DMS79 treated with DMSO at 0.1 percent for 48 hours (cell line): ENCODE measurements around the gene BCAS3.

Experiments used
- DNase-seq: peaks from one replicate; lab custom pipeline; 2025; lab: John Stamatoyannopoulos, UW

The BCAS3 gene

DNA sequence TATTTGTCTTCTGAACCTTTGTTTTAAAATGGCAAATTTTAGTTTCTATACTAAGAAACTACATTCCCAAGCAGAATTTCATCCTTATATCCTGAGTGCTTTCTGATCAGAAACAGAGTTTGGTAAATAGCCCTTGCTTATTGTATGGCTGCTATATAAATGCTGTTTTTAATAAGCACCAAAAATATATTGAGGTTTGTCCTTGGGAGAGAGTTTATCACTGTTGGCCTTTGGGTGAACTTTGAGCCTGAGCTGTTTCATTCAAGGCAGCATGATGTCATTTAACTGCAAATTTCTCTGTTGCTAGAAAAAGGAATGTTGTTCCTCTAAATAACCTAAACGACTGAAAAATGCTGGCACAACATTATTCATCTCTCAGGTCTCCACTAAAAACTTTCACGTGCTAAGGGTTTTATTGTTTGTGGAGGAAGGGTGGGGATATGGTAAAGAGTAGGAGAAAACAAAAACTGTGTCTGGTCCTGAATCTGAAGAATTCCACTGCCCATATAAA lies 387.7 kb downstream of the BCAS3 start:
- no peak for DNase-seq

DNA sequence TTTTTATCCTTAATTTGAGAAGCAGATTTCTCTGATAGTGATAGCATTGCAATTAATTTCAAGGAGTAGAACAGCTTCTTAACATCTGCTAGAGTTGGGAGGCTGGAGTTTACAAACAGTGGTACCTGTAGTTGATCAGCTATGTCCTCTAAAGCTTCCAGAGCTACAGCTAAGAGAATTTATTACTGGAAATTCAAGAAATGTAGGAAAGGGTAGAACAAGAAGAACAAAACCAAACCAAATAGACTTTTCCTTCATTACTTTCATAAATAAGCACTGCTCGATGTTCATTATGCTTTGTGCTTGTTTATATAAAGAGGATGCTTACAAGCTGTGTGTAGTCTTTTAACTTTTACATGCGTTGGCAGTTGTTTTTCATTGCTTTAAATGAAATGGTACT lies 388.4 kb downstream of the BCAS3 start:
- no peak for DNase-seq

DNA sequence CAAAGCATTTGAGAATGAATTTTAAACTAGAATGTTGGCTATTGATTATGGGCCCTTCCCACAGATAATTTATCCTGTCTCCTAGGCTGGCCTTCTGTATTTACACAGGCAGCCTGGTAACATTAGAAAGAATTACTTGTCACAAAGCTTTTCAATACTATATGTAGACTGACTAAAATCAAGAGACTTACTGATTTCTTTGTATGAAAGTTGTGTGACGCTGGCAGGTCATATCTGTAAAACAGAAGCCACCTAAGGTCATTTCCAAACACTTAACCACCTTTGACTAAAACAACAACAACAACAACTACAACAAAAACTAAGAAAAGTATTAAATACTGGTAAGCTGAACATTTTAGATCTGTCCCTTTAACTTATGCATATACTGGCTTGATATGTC lies 393.0 kb downstream of the BCAS3 start:
- no peak for DNase-seq

DNA sequence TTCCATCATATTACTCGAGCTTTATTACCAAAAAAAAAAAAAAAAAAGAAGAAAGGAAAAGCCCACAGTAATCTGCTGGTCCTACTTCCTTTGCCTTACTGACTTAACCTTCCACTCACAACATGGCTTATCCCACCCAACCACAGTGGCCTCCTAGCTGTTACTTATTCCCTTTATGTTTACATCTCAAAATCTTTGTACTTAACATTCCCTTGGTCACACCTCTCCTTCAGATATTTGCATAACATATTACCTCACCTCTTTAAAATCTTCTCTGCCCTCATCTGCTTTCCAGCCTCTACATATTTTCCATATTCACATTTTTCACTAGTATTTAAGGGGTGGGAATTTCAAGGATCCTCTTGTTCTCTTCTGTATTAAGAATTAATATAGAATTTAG lies 395.0 kb downstream of the BCAS3 start:
- no peak for DNase-seq

DNA sequence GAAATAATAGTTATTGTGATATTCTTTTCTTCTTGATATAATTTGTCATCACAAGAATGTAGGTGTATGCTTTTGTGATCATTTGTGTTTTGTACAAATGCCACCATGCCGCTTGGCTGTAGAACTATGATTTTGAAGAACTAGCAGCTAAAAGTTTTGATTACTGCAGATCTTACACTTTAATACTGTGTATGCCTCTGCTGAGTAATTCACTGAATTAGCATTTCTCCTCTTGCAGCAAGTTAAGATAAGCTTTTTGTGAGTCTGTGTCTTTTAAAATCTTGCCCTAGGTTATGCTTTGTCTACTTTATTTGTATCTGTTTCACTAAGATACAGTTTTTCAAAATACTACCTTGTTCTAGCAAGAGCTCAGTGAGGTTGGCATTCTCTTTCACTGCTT lies 395.5 kb downstream of the BCAS3 start:
- no peak for DNase-seq

DNA sequence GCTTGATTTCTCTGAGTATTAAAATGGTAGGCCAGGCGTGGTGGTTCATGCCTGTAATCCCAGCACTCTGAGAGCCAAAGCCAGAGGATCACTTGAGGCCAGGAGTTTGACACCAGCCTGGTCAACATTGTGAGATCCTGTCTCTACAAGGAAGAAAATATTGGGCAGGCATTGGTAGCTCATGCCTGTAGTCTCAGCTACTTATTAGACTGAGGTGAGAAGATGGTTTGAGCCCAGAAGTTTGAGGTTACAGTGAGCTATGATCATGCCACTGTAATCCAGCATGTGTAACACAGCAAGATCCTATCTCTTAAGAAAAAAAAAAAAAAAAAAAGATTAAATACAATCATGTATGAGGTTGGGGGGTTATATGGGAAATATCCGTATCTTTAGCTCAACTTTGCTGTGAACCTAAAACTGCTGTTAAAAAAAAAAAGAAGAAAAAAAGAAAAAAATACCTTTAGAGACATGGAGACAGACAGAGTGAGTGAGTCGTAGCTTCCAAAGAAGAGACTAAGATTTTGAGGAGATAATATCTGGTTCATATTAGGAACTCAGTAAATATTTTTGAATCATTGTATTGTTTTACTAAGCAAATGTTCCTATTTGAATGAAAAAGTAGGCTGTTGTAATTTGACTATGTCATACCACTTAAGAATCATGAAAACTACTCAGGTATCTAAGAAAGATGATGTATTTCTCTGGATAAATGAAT lies 396.3 kb downstream of the BCAS3 start:
- no peak for DNase-seq

DNA sequence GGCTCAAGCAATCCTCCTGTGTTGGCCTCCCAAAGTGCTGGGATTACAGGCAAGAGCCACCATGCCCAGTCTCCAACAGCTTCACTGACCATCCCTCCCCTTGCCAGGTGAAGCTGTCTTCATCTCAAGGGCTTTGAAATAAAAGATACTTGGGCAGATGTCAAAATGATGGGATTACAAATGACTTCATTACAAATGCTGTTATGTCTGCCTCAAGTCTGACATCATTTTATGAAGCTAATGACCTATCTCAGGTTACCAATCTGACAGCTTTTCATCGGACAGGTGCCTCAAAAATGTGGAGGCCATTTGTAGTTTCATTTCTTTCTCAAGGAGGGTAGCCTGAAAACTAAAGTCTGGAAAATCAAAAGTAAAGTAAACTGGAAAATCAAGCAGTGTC lies 398.3 kb downstream of the BCAS3 start:
- no peak for DNase-seq

DNA sequence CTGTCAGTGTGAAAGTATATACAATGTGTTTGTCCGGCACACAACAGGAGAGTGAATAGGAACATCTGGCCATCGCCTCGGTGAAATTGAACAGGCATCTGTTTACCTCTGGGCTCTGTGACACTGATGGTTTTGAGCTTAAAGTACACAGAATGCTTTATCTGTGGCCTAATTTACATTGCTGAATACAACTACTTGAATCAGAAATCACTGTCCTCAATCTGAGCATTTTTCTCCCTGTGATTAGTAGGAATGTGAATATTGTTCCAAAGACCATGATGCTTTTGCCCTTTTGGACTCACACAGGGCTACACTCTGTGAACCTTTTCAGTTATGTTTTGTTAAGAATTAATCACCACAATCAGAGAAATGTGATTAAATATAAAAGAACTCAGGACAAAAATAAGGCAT lies 399.0 kb downstream of the BCAS3 start:
- no peak for DNase-seq

DNA sequence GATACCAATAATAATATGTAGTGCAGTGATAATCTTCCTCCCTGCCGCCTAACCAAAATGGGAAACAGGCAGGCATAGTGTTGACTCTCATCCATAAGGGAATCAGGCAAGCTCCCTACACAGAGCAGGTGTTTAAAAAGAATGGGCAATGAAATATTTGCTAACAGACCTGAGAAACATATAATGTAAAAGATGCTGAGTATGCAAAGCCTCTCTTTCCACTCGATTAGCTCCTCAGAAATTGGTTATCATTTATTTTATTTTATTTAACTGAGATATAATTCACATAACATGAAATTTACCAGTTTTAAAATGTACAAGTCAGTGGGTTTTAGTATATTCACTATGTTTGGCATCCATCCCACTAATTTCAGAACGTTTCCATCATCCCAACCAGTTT lies 404.3 kb downstream of the BCAS3 start:
- no peak for DNase-seq

DNA sequence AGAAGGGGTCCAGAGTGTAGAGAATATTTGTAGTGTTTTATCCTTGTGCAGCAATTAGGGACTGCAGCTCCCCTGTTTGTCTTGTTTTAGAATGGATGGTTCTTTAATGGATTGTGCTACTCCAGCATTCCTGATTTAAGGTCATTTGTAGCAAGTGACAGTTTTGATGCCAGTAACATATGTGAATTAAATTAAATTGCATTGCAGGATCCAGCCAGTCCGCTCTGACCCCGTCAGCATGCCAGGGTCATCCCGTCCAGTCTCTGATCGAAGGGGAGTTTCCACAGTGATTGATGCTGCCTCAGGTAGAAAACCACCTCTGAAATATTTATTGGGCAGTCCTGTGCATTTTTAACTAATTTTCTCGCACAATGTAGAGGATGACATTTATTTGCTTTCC lies 406.6 kb downstream of the BCAS3 start:
- DNase-seq: no peak

DNA sequence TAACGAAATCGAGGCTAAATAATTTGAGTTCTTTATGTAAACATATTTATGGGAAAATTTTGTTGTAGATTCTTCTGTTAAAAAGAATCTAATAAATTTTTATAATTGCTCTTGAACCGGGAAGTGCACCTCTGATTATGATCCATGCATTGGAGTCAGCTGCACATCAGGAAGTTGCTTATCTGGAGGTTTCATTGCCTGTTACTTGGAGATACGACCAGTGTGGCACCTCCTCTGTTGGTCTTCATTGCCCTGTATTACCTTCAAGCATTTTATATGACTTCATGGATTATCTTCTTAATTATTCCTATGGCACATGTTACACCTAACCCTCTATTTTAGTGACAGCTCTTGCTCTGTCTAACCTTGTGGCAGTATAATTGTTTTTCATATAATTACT lies 409.4 kb downstream of the BCAS3 start:
- DNase-seq: no peak

DNA sequence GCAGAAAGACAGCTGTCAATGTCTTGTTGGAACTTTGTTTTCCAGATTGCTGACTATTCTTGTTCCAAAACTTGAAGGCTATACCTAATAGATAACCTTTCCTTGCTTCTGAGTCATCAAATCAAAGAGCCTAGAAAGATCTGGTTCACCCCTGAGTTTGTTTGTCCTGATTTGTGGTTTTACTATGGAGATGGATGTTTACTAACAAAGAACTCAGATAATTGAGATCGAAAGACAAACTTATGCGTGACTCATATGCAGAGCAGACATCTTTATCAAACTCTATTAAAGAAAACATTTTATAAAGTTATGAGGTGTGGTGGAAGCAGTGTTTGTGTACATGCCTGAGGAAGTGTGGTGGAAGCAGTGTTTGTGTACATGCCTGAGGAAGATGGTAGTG lies 410.9 kb downstream of the BCAS3 start:
- DNase-seq: no peak

DNA sequence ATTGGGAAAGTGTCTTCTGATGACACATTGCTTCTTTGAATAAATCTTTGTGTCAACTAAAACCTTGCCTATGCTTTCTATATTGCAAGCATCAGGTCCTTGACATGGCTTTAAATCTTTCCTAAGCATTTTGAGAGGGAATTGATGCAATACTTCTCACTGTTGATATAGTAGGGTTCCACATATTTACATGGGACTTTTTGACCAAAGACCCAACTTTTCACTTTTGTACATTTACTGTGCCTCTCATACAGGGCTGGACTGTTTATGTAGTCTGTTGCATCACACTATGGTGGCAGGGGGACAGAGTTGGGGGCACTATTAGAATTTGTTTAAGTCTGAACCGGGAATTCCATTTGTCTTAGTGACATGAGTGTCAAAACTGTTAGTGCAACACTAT lies 413.4 kb downstream of the BCAS3 start:
- DNase-seq: no peak

DNA sequence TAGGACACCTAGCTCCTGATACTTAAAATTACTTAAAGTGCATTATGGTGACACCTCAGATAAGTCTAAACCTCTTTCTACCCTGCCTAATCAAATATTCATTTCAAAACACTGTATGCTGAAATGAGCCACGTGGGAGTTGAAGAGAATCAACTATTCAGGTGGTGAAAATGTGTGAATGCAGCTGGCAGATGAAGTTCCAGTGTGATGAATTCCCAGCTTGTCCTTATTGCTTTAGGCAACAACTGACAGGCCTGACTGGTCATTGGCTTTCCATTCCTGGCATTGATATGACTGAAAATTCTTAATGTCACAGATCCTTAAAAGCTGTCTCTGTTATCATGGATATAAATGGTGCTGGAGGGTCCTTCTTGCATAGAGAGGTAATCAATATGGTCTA lies 420.1 kb downstream of the BCAS3 start:
- no peak for DNase-seq

DNA sequence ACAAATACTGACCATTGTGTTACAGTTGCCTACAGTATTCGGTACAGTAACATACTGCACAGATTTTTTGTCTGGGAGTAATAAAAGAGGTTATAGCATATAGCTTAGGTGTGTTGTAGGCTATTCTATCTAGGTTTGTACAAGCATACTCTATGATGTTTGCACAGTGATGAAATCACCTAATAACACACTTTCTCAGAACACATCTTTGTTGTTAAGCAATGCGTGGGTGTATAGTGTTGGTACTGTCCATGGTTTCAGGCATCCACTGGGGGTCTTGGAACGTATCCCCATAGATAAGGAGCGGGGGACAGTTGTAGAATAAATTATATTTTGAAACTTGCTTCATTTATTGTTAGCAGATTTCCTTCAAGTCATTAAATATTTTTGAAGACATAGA lies 428.7 kb downstream of the BCAS3 start:
- no peak for DNase-seq

DNA sequence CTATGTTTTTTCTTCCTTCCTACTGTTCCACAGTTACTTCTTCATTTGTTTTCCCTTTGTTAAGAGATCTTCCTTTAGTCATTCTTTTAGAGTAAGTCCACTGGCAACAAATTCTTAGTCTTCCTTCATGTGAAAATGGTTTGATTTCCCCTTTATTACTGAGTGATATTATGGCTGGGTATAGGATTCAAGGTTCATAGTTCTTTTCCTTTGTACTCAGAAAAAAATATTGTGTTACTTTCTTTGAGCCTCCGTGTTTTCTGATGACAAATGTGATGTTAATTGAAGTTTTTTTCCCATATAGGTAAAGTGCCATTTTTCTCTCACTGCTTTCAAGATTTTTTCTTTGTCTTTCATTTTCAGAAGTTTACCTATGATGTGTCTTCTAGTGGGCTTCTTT lies 438.9 kb downstream of the BCAS3 start:
- no peak for DNase-seq

DNA sequence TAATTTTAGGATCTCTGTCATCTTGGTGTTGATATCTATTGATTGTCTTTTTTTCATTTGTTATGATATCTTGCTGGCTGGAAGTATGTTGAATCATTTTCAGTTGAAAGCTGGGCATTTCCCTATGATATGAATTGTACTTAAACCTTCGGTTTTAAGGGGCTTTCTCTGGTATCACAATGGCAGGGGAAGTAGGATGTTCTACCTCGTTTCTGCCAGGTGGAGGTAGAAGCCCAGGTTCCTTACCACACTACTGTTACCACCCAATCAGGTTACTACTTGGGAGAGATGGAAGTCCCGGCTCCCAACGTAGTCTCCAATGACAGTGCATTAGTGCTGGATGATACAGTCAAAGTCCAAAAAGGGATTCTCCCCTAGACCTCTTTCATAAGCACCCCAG lies 440.3 kb downstream of the BCAS3 start:
- DNase-seq: no peak

DNA sequence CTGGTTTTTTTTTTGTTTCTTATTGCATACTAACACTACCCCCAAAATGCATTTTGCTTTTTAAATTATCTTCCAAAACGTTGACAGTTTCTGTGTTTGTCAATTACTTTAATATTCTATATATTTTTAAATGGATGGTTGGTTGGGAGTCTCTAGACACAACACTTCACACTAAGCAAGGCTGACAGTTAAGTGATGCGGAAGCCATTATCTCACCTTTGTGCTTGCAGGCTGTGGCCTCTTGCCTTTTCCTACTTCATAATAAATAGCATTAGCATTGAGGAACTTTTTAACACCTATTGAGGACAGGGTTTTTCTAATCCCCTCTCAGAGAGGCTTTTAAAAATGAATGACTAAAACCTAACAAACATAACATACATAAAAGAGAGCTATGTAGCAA lies 441.2 kb downstream of the BCAS3 start:
- DNase-seq: no peak

DNA sequence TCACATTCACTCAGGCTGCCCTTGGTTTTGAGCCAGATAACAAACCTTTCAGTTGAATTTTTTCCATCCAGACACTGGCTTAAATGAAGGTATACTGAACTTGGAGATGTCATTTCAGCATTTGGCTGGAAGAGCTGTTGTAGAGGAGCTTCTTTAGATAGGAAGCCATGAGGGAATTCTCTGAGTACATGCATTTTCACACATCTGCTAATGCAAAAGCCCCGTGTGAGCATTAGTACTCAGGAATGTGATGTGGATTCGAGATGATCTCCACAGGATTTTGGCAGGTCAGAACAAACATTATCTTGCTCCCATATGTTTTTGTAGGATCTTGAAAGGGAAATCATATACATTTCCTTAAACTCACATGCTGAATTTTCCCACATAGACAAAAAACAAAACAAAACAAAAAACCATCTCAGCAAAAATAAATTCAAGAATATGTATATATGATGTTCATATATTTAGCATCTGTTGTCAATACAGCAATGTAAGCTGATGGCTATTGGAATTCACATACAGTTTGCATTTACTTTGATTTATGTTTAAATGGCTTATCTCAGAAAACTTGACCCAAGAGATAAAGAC lies 444.8 kb downstream of the BCAS3 start:
- no peak for DNase-seq

DNA sequence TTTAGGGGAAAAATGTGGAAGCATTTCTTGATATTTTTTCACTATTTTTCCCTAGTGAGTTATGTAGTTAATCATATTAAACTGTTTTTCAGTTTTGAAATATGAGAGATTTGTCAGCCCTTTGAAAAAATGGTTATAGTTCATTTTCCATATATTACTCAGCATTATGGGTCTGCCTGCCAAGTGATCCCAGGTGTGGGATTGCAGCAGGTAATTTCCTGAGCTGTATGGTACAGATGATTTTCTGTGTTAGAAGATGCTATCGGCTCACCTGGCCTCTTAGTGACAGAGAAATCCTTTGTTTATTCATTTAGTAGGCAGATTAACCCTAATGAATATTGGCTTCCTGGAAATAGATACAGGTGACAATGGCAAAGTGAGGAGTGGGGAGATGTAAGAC lies 446.9 kb downstream of the BCAS3 start:
- DNase-seq: no peak

DNA sequence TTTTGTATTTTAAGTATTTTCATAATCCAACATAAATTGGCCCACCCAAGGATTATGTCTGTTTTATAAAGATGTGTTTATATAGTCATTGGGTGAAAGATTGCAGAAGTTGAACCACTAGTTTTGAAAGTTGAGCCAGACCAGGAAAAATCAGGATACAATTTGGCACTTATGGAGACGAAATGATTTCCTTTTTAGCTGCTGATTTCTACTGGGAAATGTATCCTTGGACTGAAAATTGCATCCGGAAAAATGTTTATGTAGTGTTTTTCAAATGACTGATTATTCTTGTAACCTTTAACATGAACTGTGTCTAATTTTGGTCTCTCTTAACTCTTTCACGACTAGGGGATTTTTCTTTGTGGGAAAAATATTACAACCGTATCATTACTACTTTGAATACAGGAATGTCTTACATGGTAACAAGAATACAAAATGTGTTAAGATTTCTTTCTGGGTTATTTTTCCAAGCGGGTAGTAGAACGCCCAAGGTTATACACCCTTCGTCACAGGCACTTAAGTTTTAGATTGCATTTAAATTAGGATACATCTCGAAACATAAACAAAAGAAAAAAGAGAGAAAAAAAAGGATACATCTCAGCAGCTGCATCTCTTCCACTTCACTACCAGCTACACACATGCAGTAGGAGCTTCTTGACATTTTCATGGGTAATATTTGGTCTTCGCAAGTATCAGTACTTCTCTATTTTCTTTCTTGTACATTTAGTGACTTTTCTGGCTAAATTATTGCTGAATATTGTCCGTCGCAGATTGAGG lies 449.0 kb downstream of the BCAS3 start:
- DNase-seq: no peak

DNA sequence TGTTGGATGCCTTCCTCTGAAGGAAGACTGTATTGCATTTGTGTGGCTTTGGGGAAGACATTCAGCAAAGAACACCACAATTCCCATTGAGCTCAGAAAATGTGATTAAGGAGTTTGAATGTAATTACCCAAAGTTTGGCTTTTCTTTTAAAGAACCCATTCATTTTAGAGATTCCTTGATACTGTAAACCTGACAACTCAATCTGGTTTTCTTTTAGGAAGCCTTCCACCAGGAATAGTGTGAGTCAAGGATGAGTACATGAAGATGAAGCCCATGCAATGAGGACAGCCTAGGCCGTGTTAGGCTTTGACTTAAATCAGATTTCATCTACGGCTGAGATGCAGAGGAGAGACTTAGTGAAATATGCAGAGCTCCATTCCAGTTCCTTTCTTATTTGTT lies 450.3 kb downstream of the BCAS3 start:
- no peak for DNase-seq

DNA sequence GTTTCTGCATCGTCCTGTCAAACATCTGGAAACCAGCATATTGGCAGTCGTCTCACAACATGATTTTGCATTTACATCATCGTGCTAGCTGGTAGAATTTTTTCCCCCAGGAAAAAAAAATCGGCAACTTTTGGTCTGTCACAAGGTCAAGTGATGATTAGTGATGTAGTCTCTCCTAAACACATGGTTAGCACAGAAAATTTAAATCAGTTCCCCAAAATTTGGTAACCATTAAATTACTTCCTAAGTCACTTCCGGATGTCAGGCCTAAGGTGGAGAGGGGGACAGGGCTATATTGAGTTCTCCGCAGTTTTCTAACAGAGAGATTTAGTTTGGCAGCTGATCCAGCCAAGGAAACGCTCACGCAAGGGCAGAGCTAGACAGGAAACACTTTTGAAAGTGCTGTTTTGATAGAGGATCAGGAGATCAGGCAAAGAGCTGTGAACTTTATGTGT lies 451.0 kb downstream of the BCAS3 start:
- no peak for DNase-seq
